GM19455 (cell line): ENCODE results near the gene CACNA1H.

Source experiments
- ATAC-seq: cut with Tn5 transposase; IDR thresholded peaks from one replicate; pipeline ENCODE4 v1.9.1; 2021; ENCODE audit not compliant: unreplicated experiment

Gene CACNA1H

GRCh38 chr16:1141716-1142115 lies 11.2 kb upstream of the CACNA1H start:
- no peak for ATAC-seq

DNA sequence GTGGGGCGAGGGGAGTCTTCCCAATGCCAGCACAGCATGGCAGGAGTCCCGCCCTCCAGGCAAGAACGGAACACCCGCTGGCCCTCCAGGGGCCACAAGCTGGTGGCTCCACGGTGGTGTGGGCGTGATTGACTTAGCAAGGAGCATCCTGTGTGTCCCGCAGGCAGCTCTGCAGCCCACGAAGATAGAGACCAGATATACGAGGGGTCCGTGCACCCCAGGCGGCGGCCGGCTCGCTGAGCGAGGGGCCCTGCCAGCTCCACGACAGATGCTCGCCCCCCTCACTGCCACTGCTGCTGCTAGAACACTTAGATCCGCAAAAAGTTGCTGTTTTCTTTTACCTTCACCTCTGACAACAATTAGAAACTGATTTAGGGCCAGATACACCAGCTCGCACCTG lies 10.0 kb upstream of the CACNA1H start:
- ATAC-seq: no peak

GRCh38 chr16:1143761-1144450 lies 9.0 kb upstream of the CACNA1H start:
- ATAC-seq: no peak

GRCh38 chr16:1144476-1145382 lies 8.2 kb upstream of the CACNA1H start:
- ATAC-seq: no peak

DNA sequence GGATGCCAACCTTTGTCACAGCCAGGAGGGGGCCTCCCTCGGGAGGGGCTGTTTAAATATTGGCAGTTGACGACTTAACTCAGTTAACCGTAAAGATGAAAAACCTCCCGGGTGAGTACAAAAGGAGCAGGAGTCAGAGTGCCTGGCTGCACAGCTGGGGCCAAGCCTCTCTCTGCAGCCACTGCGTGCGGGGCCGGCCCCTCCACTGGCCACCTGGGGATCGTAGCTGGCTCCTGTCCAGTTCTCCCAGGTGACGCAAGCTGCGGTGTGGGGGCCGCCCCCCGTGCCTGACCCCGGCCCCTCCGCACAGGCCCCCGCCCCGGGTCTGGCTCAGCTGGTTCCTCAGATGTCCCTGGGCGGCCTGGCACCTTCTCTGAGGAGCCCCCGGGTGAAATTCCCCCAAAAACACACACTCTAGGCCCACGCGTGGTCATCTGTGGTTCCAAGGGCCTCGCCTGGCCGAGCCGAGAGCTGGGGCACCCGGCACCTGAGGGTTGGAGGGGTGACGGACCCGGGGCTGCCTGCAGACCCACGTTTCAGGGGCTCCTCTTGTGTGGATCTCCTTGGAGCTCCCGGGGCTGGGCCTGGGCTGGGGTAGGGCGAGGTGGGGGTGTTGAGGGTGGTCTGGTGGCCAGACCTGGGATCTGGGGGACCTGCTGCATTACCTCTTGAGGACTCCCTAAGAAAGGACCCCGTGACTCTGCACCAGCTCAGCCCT lies 7.4 kb upstream of the CACNA1H start:
- ATAC-seq: no peak

GRCh38 chr16:1146409-1146808 lies 6.5 kb upstream of the CACNA1H start:
- ATAC-seq: no peak

DNA sequence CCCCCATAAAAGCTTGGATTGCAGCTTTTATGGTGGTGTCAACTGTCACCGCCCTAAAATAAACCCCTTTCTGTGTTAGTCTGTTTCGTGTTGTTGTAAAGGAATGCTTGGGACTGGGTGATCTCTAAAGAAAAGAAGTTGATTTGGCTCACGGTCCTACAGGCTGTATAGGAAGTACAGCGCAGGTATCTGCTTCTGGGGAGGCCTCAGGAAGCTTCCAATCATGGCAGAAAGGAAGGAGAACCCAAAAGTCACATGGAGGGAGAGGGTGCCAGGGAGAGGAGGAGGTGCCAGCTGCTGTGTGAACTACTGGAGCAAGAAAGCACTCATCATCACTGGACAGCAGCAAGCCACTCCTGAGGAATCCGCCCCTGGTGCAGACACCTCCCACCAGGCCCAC lies 5.9 kb upstream of the CACNA1H start:
- ATAC-seq: no peak

GRCh38 chr16:1149101-1149636 lies 3.7 kb upstream of the CACNA1H start:
- ATAC-seq: no peak

GRCh38 chr16:1150511-1150982 lies 2.4 kb upstream of the CACNA1H start:
- ATAC-seq: no peak

- ATAC-seq: no peak
Observed at GRCh38 chr16:1151424-1152122, 1.3 kb upstream of the CACNA1H start.

DNA sequence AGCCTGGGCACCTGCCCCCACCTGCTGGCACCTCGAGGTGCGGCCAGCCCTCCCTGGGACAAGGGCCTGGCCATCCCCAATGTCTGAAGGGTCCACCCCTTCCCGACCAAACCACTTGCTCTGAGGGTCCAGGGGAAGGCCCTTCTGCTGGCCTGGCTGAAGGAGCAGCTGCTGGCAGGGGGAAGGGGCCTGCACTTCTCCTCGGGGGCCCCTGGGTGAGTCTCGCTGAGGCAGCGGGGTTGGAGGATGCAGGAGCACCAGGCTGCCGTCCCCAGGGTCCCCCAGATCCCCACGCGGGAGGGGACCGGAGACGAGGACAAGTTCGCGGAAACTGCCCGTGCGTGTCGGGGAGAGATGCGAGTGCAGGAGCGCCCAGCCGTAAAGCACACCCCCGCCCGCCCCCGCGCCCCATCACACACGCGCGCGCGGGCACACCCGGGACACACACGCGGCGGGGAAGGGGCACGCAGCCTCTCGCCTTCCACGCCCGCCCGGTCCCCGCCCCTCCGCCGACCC lies 725 bp upstream of the CACNA1H start:
- no peak for ATAC-seq

GRCh38 chr16:1153480-1154160 lies 714 bp downstream of the CACNA1H start:
- no peak for ATAC-seq

GRCh38 chr16:1154291-1154886 lies 1.5 kb downstream of the CACNA1H start:
- ATAC-seq: no peak

GRCh38 chr16:1154887-1155331 lies 2.0 kb downstream of the CACNA1H start:
- no peak for ATAC-seq

GRCh38 chr16:1155353-1156054 lies 2.6 kb downstream of the CACNA1H start:
- ATAC-seq: no peak

GRCh38 chr16:1156055-1156982 lies 3.4 kb downstream of the CACNA1H start:
- no peak for ATAC-seq

DNA sequence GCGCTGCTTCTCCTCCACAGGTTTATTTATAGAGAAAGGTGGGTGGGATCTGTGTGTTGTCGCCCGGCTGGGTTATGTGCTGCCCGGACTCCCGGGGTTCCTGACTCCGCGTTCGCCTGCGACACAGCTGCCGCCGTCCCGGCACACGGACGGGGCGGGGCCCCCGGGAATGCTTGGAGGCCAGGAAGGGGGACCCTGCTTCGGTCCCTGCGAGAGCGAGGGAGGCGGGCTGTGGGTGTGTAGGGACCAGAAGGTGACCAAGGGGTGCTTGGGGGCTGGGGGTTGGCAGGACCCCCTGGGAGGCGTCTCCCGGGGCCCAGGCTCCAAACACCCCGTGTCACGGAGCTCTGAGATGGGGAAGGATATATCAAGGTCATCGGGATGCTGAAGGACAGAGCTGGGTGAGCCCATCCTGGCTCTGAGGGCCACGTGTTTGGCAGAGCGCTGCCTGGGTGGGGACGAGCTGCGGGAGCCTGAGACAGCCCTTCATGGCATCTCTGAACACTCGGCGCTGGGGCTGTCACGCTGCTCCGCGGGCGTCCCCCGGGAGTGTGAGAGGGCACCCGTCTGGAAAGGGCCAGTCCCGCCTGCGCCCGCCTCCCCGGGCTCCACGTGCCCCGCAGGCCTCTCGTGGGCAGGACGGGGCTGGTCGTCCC lies 4.2 kb downstream of the CACNA1H start:
- ATAC-seq: no peak
